HG02840 (cell line): ENCODE measurements around the gene OPRL1.

Experiments
- ATAC-seq: cut with Tn5 transposase; IDR thresholded peaks from one replicate; pipeline ENCODE4 v1.9.1; 2021; ENCODE audit warnings: mild to moderate bottlenecking, moderate library complexity, moderate number of reproducible peaks; ENCODE audit not compliant: unreplicated experiment, low FRiP score

The OPRL1 gene

GRCh38 chr20:64041781-64042053 is 38.2 kb upstream of the OPRL1 start:
- no peak for ATAC-seq

DNA sequence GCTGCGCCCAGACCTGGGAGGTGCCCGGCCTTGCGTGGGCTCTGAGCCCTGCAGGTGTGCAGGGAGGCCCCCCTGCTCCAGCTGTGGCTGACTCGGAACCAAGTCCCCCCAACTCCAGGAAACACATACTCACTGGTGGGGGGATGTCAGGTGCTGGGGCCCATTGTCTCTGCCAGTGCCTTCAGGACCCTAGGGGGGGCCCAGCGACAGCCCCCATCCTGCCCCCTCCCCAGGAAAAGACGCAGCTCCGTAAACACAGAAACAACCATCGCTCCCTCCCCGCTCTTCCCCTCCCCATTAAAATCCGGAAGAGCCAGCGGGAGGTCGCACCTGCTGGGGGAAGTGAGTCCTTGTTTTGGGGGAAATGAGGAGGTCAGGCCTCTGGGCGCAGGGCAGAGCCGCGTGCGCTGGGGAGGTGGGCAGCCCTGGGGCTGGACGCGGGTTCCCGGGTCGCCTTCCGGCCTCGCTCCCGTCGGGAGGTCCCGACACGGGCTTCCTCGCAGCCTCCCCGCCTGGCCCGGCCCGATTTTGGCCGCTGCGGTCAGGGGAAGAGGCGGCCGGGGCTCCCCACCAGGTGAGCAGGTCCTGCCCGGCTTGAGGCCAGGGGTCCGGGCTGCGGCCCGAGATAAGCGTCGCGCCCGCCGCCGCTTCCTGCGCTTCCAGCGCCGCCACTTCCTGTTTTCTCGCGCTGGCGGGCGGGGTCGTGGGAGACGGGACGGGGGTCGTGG is 37.7 kb upstream of the OPRL1 start:
- no peak for ATAC-seq

DNA sequence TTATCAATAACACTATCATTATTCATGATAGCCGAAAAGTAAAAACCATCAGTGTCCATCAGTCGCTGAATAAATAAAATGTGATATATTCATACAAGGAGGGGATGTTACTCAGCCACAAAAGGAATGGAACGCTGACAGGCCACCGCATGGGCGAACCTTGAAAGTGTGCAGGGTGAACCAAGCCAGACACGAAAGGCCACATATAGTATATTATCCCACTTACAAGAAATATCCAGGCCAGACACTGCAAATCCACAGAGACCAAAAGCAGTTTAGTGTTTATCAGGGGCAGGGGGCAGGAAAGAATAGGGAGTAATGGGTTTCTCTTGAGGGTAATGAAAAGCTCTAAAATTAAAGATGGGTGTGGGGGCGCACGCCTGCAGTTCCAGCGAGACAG is 36.1 kb upstream of the OPRL1 start:
- ATAC-seq: no peak

GRCh38 chr20:64044484-64045247 is 35.2 kb upstream of the OPRL1 start:
- ATAC-seq: no peak

DNA sequence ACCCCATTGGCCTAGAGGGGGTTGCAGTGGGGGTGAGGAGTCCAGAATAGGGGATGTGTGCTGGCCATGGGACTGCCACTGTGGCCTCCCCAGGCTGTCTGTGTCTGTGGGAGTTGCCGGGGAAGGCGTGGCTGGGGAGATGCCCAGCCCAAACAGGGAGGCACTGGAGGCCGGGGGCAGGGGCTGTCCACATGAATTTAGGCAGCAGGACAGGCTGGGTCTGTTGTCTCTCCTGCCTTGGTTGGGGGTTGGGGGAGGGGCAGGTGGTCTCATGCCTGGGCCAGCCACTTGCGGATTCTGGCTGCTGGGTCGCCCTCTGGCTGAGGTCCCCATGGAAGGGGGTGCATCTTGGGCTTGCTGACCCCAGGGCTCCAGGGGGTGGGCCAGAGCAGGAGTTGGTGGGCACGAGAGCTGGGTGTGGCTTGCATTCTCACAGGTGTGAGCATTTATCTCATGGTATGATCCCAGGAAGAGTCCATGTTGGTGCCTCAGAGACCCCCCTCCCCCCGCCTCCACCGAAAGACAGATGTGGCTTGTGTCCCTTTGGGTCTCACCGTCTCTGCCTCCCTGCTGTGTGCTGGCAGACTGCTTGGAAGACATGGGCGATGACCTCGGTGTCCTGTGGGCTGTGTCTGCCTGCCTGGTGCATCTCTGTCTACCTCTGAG is 34.4 kb upstream of the OPRL1 start:
- no peak for ATAC-seq

DNA sequence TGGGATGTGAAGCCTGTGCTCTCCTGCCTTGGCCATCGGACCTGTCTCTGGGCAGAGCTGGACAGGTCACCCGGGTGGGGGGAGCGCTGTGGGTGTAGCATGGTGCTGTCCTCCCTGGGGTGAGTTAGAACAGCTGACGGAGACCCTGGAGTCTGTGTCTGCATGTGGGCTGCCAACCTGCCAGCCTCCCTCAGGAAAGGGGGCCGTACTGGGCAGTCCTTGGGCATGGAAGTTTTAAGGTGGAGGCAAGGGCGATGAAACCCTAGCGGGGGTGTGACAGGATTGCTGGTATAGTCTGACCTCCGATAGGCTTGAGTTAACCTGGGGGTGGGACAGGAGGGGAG is 32.9 kb upstream of the OPRL1 start:
- no peak for ATAC-seq

GRCh38 chr20:64047968-64048401 is 31.9 kb upstream of the OPRL1 start:
- no peak for ATAC-seq

- ATAC-seq: no peak
Observed at GRCh38 chr20:64048402-64049044, 31.4 kb upstream of the OPRL1 start.

DNA sequence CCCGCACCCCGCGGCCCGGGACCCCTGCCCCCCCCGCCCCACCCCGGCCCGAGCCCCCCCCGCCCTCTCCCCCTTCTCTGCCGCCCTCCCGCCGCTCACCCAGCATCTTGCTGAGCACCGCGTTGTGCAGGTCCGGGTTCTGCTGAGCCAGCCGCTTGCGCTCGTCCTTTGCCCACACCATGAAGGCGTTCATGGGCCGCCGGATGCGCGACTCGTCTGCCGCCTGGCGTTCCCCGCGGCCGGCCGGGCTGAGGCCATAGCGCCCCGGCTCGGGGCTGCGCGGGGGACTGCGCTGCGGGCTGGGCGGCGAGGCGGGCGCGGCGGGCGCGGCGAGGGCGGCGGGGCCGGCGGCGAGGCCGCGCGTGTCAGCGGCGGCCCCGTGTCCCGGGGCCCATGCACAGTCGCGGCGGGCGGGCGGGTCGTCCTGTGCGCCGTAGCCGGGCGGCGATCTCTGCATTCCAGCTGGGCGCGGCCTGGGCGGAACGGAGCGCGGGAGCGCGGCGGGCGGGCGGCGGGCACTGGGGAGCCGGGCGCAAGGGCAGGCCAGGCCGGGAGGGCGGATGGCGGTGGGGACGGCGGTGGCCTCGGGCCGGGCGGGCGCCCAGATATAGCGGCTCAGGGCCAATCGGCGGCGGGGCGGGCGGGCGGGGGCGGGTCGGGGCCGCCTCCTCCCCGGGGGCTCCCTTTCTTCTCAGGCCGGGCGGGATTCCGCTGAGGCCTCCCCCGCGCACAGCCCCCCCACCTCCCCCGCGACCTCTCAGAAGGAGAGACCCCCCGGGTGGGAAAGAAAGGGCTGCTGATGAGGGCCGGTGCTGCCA is 30.6 kb upstream of the OPRL1 start, which contains the start of gene SOX18:
SOX18 (minus strand) TSS at position 580 of the 818 bp plus-strand sequence; CDS start at position 457, 123 bp downstream.
- ATAC-seq: no peak

DNA sequence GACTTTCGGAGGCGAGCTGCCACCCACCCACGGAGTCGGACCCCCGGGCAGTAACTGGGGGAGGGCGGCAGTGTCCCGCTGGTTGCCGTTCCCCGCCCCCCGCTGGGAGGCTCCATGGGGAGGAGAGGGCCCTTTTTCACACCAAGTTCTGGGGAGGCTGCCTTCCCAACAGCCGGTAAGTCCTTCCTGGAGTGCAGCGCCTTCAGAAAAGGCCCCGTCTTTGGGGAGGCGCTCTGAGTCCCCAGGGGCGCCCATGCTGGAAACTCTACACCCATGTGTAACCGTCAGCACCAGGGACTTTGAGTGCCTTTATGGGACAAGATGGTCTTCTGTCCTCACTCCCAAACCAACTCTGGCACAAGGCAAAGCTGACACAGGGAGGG is 30.0 kb upstream of the OPRL1 start:
- ATAC-seq: no peak

- no peak for ATAC-seq
Observed at GRCh38 chr20:64050261-64051032, 29.4 kb upstream of the OPRL1 start.

- ATAC-seq: no peak
Observed at GRCh38 chr20:64051033-64051452, 28.8 kb upstream of the OPRL1 start.

DNA sequence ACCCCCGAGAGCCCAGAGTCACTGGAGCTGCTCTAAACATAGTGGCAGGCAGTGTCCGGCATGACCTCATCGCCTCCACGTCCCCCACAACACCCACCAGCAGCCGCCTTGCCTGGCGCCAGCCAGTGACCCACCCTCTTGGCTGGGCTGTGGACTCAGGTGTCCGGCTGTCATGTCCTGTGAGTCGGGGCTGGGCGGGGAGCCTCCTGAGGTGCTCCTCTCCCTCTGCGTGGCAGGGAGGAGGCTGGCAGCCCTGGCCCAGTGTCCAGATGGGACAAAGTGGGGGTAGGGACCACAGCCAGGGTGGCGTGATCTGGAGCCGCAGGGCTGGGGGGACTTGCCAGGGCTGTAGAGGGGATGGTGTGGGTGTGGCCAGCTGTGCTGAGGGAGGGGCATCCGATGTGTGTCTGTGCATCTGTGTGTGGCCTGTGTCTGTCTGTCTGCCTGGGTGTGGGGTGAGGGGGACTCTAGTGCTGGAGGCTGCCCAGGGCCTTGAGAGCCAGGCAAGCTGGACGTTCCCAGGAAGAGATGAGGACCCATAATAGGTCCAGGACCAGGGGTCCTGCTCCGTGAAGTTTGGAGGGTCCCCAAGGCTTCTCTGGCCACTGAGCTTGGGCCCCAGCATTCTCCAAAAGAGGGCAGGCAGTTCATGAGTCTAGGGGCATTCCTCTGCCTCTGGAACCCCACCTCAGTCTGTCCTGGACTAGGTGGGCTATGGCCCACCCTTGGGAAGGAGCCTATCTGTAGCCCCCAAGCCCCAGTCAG is 28.1 kb upstream of the OPRL1 start:
- ATAC-seq: no peak

DNA sequence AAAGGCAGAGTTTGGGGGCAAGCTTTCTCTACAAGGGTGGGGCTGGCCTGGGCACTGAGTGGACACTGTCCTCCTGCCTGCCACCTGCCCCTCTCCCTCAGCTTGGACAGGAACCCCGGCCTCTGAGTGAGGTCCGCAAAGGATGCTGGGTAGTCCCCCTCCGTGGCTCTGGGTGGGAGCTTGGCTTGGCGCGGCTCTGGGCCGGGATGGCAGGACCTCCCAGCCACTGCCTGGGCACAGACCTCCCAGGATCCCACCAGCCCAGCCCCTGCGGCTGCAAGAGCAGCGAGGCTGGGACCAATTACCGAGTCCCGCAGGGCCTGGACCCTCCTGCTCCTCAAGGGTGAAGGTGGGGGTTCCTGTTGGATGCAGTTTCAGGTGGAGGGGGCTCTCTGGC is 27.6 kb upstream of the OPRL1 start:
- ATAC-seq: no peak

- ATAC-seq: no peak
Observed at GRCh38 chr20:64052987-64053840, 26.7 kb upstream of the OPRL1 start.

DNA sequence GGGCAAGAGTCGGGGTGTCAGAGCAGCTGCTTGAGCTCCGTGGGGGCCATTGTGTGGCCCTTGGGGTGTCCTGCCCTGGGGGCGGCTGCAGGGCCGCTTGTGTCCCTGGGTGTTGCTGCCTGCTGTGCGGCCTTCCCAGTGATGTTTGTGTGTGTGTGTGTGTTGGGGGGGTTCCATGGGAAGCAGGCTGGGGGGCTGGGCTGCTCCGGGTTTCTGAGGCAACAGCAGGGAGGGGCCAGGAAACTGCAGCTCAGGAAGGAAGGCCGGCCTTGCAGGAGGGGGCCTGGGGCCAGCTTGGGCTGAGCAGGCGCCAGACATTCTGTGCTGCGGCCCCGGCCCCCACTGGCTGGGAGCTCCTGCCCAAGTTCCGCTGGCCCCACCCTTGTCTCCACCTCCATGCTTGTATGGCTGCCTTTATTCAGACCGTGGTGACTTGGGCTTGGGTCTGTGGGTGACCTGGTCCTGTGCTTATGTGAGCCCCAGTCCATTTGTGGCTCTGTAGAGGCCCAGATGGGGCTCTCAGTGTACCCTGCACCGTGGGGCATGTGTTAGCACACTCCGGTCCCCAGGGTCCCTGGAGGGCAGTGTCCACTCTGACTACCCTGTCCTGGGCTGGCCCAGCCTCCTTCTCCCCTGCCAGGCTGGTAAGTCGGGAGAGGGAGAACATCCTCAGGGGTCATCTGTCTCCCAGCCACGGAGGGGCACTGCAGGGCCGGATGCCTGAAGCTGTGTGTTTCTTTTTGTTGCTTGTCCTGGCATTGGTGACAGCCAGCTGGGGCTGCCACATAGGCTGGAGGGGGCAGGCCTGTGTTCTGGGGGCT is 25.8 kb upstream of the OPRL1 start:
- no peak for ATAC-seq

GRCh38 chr20:64055396-64055892 is 24.4 kb upstream of the OPRL1 start:
- no peak for ATAC-seq
